HepG2 (cell line): ENCODE measurements around the gene SPECC1L. TPM values are rescaled to one million over a fixed set of nuclear protein-coding genes. Genes with fewer than 3 reads are reported as not detected.

Experiments used
- BORCS8-MEF2B ChIP-seq: sonication (generic); formaldehyde crosslinking; IDR thresholded peaks from 2 replicates; pipeline ENCODE4 v1.8.0; 2022; ENCODE audit warnings: mild to moderate bottlenecking, missing genetic modification reagents
- FIP1L1 ChIP-seq: fragments of 200-400 bp; formaldehyde crosslinking; IDR thresholded peaks from 2 replicates; pipeline ENCODE4 v1.6.1; 2018; ENCODE audit warnings: low read depth, mild to moderate bottlenecking, low read length, moderate library complexity, borderline replicate concordance; ENCODE audit not compliant: insufficient read depth
- HNRNPL ChIP-seq: fragments of 200-400 bp; formaldehyde crosslinking; IDR thresholded peaks from 2 replicates; pipeline ENCODE4 v1.6.1; 2017; ENCODE audit warnings: mild to moderate bottlenecking, low read depth, low read length
- KDM2A ChIP-seq: sonication (generic); formaldehyde crosslinking; IDR thresholded peaks from 2 replicates; pipeline ENCODE4 v1.4.0; 2020; ENCODE audit warnings: low read depth, missing genetic modification reagents, borderline replicate concordance
- MIER3 ChIP-seq: IDR thresholded peaks from 2 replicates; pipeline ENCODE4 v1.6.1; 2016; ENCODE audit warnings: missing compliant biosample characterization, borderline replicate concordance
- RAD21 ChIP-seq: fragments of 450-650 bp; formaldehyde crosslinking; IDR thresholded peaks from 2 replicates; pipeline ENCODE4 v1.5.0; 2020; ENCODE audit warnings: mild to moderate bottlenecking
- SAP130 ChIP-seq: IDR thresholded peaks from 2 replicates; pipeline ENCODE4 v1.6.1; 2016; ENCODE audit warnings: low read depth
- SMAD1 ChIP-seq: sonication (generic); formaldehyde crosslinking; IDR thresholded peaks from 2 replicates; pipeline ENCODE4 v1.4.0; 2020; ENCODE audit warnings: missing genetic modification reagents, low read depth, mild to moderate bottlenecking, borderline replicate concordance
- ZBTB43 ChIP-seq: sonication (generic); formaldehyde crosslinking; conservative IDR thresholded peaks from 2 replicates; pipeline ENCODE4 v1.4.0; 2020; ENCODE audit warnings: missing genetic modification reagents
- ZNF251 ChIP-seq: sonication (generic); formaldehyde crosslinking; IDR thresholded peaks from 2 replicates; pipeline ENCODE4 v1.9.0; 2021; ENCODE audit warnings: mild to moderate bottlenecking, missing genetic modification reagents
- ZNF317 ChIP-seq: sonication (generic); formaldehyde crosslinking; IDR thresholded peaks from 2 replicates; pipeline ENCODE4 v1.5.0; 2020; ENCODE audit warnings: mild to moderate bottlenecking, missing genetic modification reagents
- ZNF431 ChIP-seq: sonication (generic); formaldehyde crosslinking; IDR thresholded peaks from 2 replicates; pipeline ENCODE4 v1.9.0; 2022; ENCODE audit warnings: missing genetic modification reagents, low read depth, mild to moderate bottlenecking, borderline replicate concordance
- ZNF687 ChIP-seq: sonication (generic); formaldehyde crosslinking; IDR thresholded peaks from 2 replicates; pipeline ENCODE4 v1.5.1; 2020; ENCODE audit warnings: mild to moderate bottlenecking, missing genetic modification reagents, moderate library complexity
- ZNF704 ChIP-seq: sonication (generic); formaldehyde crosslinking; IDR thresholded peaks from 2 replicates; pipeline ENCODE4 v1.8.1; 2023; ENCODE audit warnings: mild to moderate bottlenecking, inconsistent platforms, moderate library complexity, missing genetic modification reagents, borderline replicate concordance
- ZNF75D ChIP-seq: sonication (generic); formaldehyde crosslinking; IDR thresholded peaks from 2 replicates; pipeline ENCODE4 v1.8.1; 2023; ENCODE audit warnings: missing genetic modification reagents, mild to moderate bottlenecking, borderline replicate concordance
- ZSCAN20 ChIP-seq: sonication (generic); formaldehyde crosslinking; IDR thresholded peaks from 2 replicates; pipeline ENCODE4 v1.4.0; 2020; ENCODE audit warnings: missing genetic modification reagents, mild to moderate bottlenecking, borderline replicate concordance
- polyA plus RNA-seq, 8 experiments: library from polyadenylated mRNA; depleted of rRNA in 3 of 8; stranded (reverse) in 7 of 8; unstranded in 1 of 8; fragments of >200 nt; fragmentation: Illumina TruSeq in 4 of 8; extraction: Trizol in 4 of 8; gene quantifications; 2 replicates each; pipeline versions ENCODE4 v1.2.1 to v1.2.3, GENCODE V29; 2011 to 2016; ENCODE audit warnings: low read depth in 4 of 8, missing spikeins in 1 of 8, mixed read lengths in 1 of 8; ENCODE audit not compliant: insufficient read depth in 1 of 8
- total RNA-seq, 5 experiments: library from RNA; depleted of rRNA; stranded (reverse); fragments of >200 nt; fragmentation: Illumina TruSeq; extraction: Trizol; gene quantifications; 2 replicates each; pipeline ENCODE4 v1.2.3, GENCODE V29; 2016; ENCODE audit warnings: low read depth in 1 of 5
- TF ChIP-seq, protein P1 (sequence below): sonication (generic); formaldehyde crosslinking; IDR thresholded peaks from 2 replicates; pipeline ENCODE4 v1.8.1; 2022; ENCODE audit warnings: mild to moderate bottlenecking, missing genetic modification reagents
- TF ChIP-seq, protein P2 (sequence below): sonication (generic); formaldehyde crosslinking; IDR thresholded peaks from 2 replicates; pipeline ENCODE4 v1.4.0; 2020; ENCODE audit warnings: missing genetic modification reagents, borderline replicate concordance

SPECC1L gene
- total and polyA plus RNA-seq, 2 of the 13 experiments (the other 11 are each of a cell fraction or from before 2014, with no cell fraction given): 14.1 to 30.3 TPM

DNA sequence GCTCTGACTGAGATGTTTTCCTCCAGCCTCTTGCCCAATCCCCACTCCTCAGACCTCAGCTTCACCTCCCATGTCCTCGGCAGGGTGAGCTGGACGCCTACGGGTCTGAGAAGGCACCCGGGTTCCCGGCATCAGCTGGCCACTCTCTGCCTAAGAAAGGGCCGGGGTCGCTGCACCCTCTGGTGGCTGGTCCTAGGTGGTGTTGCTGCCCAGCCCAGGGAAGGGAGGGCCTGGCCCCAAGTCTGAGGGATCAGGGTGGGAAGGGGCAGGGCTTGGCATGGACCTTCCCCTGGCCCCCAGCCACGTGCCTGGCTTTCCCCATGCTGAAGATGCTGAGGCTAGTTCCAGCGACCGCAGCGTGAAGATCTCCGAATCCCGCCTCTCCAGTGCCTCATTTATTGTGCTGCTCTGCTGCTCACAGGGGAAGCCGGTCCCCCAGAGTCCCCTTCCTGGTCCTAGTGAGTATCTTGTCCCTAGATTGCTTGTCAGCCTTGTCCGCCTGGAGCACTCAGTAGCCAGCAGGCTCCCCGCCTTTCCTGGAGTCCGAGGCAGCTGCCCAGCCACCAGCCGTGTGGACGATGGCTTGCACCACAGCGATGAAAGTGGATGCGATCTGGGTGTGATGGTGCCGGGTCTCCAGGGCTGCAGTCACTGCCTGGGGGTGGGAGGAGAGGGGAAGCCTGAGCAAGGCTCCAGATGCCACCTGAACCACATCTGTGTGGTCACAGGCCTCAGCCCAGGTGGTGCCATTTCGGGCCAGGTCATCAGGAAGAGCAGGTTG, 22.9 kb upstream of the SPECC1L start (continued):
- no peak for TF ChIP-seq ZNF704
- TF ChIP-seq ZNF687: peak; percentile 71
- no peak for TF ChIP-seq ZBTB43 (CRISPR knock-in tag)
- TF ChIP-seq RAD21 (CRISPR knock-in tag): peak; percentile 93
- no peak for TF ChIP-seq ZNF251 (CRISPR knock-in tag)
- peak; percentile 40; the same call in 1 of the 2 replicates for TF ChIP-seq KDM2A (CRISPR knock-in tag)
- TF ChIP-seq, protein P1, sequence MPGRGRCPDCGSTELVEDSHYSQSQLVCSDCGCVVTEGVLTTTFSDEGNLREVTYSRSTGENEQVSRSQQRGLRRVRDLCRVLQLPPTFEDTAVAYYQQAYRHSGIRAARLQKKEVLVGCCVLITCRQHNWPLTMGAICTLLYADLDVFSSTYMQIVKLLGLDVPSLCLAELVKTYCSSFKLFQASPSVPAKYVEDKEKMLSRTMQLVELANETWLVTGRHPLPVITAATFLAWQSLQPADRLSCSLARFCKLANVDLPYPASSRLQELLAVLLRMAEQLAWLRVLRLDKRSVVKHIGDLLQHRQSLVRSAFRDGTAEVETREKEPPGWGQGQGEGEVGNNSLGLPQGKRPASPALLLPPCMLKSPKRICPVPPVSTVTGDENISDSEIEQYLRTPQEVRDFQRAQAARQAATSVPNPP (CRISPR knock-in tag): no peak
- 0 out of 2 replicates have a peak, but pooled peaks have one; percentile 20 for TF ChIP-seq MIER3
- no peak for TF ChIP-seq ZNF317 (CRISPR knock-in tag)
- no peak for TF ChIP-seq BORCS8-MEF2B (CRISPR knock-in tag)
- no peak for TF ChIP-seq ZNF75D (CRISPR knock-in tag)
- TF ChIP-seq SAP130: peak; percentile 53
- TF ChIP-seq, protein P2, sequence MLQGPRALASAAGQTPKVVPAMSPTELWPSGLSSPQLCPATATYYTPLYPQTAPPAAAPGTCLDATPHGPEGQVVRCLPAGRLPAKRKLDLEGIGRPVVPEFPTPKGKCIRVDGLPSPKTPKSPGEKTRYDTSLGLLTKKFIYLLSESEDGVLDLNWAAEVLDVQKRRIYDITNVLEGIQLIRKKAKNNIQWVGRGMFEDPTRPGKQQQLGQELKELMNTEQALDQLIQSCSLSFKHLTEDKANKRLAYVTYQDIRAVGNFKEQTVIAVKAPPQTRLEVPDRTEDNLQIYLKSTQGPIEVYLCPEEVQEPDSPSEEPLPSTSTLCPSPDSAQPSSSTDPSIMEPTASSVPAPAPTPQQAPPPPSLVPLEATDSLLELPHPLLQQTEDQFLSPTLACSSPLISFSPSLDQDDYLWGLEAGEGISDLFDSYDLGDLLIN (CRISPR knock-in tag): no peak
- no peak for TF ChIP-seq FIP1L1
- no peak for TF ChIP-seq SMAD1 (CRISPR knock-in tag)
- TF ChIP-seq ZNF431 (CRISPR knock-in tag): no peak
- TF ChIP-seq ZSCAN20 (CRISPR knock-in tag): no peak
- TF ChIP-seq HNRNPL: peak; percentile 68; the same call in 1 of the 2 replicates
